NCI-H748 (cell line): ENCODE results near the gene ANKLE1.
"Not testable (repeated sequence)": the region's sequence is repeated elsewhere in the genome, so short reads cannot be mapped to it uniquely, and the experiment has no call there.

Experiments
- DNase-seq: peaks from one replicate; lab custom pipeline; 2025; ENCODE audit not compliant: unreplicated experiment; lab: John Stamatoyannopoulos, UW

The ANKLE1 gene

GRCh38 chr19:17248011-17248776 lies 33.5 kb upstream of the ANKLE1 start:
- DNase-seq: peak; percentile 19

GRCh38 chr19:17249887-17250548 lies 31.7 kb upstream of the ANKLE1 start:
- no peak for DNase-seq

- DNase-seq: no peak
These were observed 27.1 kb upstream of the ANKLE1 start for GRCh38 chr19:17254636-17255035.

GRCh38 chr19:17255150-17255621 lies 26.5 kb upstream of the ANKLE1 start:
- peak; percentile 10 for DNase-seq

GRCh38 chr19:17256130-17256529 lies 25.6 kb upstream of the ANKLE1 start:
- no peak for DNase-seq

GRCh38 chr19:17259118-17259780 lies 22.5 kb upstream of the ANKLE1 start:
- DNase-seq: no peak

- DNase-seq: no peak
These were observed 21.8 kb upstream of the ANKLE1 start for GRCh38 chr19:17259934-17260333.

GRCh38 chr19:17260842-17261325 lies 20.8 kb upstream of the ANKLE1 start:
- DNase-seq: peak; percentile 81

GRCh38 chr19:17262557-17262956 lies 19.1 kb upstream of the ANKLE1 start:
- no peak for DNase-seq

GRCh38 chr19:17263712-17264640 lies 17.7 kb upstream of the ANKLE1 start:
- DNase-seq: no peak

- DNase-seq: no peak
These were observed 17.1 kb upstream of the ANKLE1 start, which contains the start of gene USHBP1 for GRCh38 chr19:17264641-17264979. Gene USHBP1, minus strand, starts transcription at chr19:17264745. Its CDS starts 446 bp downstream, at chr19:17264299.

GRCh38 chr19:17266026-17266425 lies 15.7 kb upstream of the ANKLE1 start:
- DNase-seq: no peak

- DNase-seq: no peak
These were observed 15.1 kb upstream of the ANKLE1 start for GRCh38 chr19:17266589-17266974.

GRCh38 chr19:17266975-17267788 lies 14.5 kb upstream of the ANKLE1 start, which contains the start of gene BABAM1:
Gene BABAM1, plus strand, starts transcription at chr19:17267443. Its CDS starts 1,364 bp downstream, at chr19:17268807.
- DNase-seq: peak; percentile 96

GRCh38 chr19:17268754-17269153 lies 12.9 kb upstream of the ANKLE1 start:
- no peak for DNase-seq

GRCh38 chr19:17274892-17275291 lies 6.8 kb upstream of the ANKLE1 start:
- not testable (repeated sequence) for DNase-seq

- DNase-seq: no peak
These were observed 6.1 kb upstream of the ANKLE1 start for GRCh38 chr19:17275441-17276175.

- DNase-seq: no peak
These were observed 2.3 kb upstream of the ANKLE1 start for GRCh38 chr19:17279436-17279835.
